ENCODE data around the gene TLCD3B. TPM values are rescaled to one million over a fixed set of nuclear protein-coding genes. Genes with fewer than 3 reads are reported as not detected.

TLCD3B gene
- total RNA-seq, 1 donor from 2014 or later = 1.0 TPM

DNA sequence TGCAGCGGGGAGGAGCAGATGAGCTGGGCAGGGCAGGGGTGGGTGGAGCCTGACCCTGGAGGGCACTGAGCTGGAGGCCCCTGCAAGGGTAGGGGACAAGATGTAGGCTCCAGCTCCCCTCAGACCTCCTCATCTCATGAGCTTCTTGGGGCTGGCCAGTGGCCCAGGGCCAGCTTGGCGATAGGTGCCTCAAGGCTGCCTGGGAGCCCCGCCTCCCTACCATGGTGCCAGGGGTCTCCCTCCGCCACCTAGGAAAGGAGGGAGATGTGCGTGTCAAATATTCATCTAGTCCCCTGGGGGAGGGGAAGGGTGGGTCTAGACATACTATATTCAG is 39.5 kb downstream of the TLCD3B start:
- no peak for DNase-seq (ENCODE audit: low read depth)

DNA sequence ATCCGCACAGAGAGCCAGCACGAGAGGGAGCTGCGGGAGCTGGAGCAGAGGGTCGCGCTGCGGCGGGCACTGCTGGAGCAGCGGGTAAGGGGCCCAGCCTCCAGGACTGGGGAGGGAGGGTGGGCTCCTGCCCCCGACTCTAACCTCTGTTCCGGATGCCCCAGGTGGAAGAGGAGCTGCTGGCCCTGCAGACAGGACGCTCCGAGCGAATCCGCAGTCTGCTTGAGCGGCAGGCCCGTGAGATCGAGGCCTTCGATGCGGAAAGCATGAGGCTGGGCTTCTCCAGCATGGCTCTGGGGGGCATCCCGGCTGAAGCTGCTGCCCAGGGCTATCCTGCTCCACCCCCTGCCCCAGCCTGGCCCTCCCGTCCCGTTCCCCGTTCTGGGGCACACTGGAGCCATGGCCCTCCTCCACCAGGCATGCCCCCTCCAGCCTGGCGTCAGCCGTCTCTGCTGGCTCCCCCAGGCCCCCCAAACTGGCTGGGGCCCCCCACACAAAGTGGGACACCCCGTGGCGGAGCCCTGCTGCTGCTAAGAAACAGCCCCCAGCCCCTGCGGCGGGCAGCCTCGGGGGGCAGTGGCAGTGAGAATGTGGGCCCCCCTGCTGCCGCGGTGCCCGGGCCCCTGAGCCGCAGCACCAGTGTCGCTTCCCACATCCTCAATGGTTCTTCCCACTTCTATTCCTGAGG is 40.0 kb downstream of the TLCD3B start:
- DNase-seq (ENCODE audit: low read depth) = no peak

- no peak for DNase-seq (ENCODE audit: low read depth)
Measured at GRCh38 chr16:29990034-29990433, 41.0 kb downstream of the TLCD3B start.

DNA sequence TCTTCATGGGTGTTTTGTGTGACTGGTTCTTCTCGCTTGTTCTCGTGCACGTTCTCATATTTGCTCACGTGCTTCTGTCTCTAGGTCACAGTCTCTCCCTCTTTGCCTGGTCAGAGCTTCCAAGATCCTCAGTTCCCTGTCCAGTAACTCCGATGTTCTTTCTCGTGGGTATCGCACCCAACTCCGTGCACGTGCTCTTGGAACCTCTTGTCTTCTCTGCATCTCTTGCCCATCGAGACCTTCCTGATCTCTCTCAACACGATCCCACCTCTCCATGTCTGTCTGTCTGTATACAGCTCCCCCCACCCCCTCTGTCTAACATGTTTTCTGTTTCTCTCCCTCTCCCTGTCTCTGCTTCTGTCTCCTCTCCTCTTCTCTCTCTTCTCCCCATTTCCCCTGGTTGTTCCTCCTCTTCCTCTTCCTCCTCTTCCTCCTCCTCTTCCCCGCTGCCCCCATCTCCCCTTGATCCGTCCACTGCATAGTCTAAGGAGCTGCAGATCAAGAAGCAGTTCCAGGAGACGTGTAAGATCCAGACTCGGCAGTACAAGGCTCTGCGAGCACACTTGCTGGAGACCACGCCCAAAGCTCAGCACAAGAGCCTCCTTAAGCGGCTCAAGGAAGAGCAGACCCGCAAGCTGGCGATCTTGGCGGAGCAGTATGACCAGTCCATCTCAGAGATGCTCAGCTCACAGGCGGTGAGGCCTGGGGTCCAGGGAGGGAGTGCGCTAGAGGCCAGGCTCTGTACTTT is 41.8 kb downstream of the TLCD3B start:
- no peak for DNase-seq (ENCODE audit: low read depth)

DNA sequence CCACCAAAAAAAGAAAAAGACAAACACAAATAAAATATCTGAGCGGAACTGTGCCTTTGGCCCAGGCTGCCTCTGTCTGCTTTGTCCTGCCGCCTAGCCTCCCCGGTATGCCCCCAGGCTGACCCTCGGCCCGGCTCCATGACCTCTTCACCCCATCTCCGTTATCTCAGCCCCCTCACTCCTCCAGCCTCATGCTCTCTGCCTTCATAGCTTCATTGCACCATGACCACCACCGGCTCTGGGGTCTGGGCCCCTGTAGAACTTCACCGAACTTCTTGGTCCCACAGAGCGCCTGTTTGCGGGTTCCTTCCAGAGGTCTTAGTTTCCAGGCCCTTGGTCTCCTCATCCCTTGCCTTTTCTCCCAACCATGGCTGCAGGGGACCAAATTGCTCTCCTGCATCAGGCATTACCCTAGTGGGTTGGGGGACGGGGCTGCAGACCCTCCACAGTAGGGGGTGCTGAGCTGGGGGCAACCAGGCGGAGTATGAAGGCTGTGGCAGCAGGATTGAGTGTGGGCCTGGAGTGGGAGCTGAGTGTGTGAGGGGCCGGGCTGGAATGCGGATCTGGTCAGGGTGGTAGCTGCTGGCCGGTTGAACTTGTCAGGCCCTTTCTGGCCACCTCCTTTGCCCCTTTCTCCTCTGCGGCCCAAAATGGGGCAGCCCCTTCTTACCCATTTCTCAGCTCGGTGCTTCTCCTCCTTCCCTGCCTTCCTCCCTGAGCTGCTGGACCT is 42.6 kb downstream of the TLCD3B start:
- DNase-seq (ENCODE audit: low read depth) = no peak

GRCh38 chr16:29987371-29988085 is 43.5 kb downstream of the TLCD3B start:
- no peak for DNase-seq (ENCODE audit: low read depth)

GRCh38 chr16:29986931-29987330 is 44.1 kb downstream of the TLCD3B start:
- no peak for DNase-seq (ENCODE audit: low read depth)

- DNase-seq (ENCODE audit: low read depth) = no peak
Measured at GRCh38 chr16:29986231-29986630, 44.8 kb downstream of the TLCD3B start.

GRCh38 chr16:29985271-29985811 is 45.7 kb downstream of the TLCD3B start:
- no peak for DNase-seq (ENCODE audit: low read depth)

GRCh38 chr16:29984764-29985147 is 46.3 kb downstream of the TLCD3B start:
- no peak for DNase-seq (ENCODE audit: low read depth)

- no peak for DNase-seq (ENCODE audit: low read depth)
Measured at GRCh38 chr16:29984137-29984763, 46.8 kb downstream of the TLCD3B start.

DNA sequence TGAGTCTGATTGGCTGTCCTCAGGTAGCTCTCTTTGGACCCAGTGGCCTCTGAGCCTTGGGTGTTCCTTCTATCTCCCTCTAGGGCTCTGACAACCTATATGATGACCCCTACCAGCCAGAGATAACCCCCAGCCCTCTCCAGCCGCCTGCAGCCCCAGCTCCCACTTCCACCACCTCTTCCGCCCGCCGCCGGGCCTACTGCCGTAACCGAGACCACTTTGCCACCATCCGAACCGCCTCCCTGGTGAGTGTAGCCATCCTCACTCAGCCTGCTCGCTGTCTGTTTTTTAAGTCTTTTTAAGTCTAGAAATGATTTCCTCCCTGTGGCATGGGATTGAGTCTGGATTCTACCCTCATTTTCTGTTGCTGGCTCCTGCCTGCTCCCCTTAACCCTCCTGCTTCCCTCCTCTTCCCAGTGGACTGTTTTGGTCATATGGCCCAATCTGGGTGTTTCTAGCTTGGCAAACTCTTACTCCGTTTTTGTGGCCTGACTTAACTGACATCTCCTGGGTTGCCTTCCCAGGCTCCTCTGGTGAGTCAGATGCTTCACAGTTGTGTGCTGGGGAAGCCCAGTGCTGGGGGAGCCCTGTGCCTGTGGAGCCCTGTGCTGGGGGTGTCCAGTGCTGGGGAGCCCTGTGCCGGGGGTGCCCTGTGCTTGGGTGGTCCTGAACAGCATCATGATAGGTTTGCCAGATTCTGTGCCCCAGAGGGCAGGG is 47.5 kb downstream of the TLCD3B start:
- DNase-seq (ENCODE audit: low read depth) = no peak

DNA sequence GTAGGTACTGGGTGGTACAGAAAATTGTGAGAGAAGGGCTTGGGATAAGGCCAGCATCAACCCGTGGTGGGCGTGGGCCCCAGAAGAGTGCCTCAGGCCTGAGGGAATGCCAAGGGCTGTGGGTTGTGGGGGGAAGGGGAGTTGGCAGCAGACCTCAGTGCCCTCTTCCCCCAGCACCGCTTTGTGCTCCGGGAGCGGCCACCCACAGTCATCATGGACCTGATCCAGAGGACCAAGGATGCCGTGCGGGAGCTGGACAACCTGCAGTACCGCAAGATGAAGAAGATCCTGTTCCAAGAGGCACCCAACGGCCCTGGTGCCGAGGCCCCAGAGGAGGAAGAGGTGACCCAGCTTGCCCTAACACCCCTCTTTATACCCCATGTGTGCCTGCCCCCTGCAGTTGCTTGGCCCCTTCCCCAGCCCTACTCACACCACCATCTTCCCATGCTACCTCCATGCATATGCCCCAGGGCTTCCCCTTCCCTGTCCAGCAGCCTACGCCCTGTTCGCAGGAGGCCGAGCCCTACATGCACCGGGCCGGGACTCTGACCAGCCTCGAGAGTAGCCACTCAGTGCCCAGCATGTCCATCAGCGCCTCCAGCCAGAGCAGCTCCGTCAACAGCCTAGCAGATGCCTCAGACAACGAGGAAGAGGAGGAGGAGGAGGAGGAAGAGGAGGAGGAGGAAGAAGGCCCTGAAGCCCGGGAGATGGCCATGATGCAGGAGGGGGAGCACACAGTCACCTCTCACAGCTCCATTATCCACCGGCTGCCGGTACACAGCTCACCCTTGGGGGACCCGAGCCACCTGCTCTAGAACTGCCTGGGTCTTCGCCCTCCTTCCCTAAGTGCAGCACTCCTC is 48.3 kb downstream of the TLCD3B start:
- no peak for DNase-seq (ENCODE audit: low read depth)

DNA sequence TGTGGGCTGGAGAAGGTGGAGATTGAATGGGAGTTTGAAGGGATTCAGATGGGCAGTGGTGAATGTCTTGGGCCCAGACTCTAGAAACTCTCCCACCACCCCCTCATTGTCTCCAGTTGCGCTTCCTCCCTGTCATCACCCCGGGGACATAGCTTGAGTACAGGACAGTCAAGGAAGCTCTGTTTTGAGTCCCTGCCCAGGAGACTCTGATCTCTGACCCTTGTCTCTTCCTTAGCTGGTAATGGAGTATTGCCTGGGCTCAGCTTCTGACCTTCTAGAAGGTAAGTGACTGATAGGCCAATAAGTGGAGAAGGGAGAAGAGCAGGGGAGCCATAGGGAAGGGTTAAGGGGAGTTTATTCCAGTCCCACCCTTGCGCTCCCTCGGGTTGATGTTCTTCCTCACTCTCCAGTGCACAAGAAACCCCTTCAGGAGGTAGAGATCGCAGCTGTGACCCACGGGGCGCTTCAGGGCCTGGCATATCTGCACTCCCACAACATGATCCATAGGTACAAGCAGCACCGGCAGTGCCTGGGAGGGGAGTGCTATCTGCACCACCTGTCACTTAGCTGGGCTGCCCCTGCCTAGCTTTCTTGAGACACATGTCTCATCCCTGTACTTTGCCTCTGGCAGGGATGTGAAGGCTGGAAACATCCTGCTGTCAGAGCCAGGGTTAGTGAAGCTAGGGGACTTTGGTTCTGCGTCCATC is 52.4 kb downstream of the TLCD3B start:
- no peak for DNase-seq (ENCODE audit: low read depth)

DNA sequence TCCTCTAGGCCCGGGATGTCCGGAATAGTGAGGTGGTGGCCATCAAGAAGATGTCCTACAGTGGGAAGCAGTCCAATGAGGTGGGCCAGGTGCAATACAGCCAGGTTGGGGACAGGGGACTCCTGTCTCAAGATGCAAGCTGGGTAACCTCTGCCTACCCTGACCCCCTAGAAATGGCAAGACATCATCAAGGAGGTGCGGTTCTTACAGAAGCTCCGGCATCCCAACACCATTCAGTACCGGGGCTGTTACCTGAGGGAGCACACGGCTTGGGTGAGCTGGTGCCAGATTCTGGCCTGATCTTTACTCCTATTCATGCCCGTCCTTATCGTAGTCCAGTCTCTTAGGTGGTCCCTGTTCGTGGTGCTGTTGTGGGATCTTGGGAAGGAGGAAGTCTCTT is 53.0 kb downstream of the TLCD3B start:
- no peak for DNase-seq (ENCODE audit: low read depth)

DNA sequence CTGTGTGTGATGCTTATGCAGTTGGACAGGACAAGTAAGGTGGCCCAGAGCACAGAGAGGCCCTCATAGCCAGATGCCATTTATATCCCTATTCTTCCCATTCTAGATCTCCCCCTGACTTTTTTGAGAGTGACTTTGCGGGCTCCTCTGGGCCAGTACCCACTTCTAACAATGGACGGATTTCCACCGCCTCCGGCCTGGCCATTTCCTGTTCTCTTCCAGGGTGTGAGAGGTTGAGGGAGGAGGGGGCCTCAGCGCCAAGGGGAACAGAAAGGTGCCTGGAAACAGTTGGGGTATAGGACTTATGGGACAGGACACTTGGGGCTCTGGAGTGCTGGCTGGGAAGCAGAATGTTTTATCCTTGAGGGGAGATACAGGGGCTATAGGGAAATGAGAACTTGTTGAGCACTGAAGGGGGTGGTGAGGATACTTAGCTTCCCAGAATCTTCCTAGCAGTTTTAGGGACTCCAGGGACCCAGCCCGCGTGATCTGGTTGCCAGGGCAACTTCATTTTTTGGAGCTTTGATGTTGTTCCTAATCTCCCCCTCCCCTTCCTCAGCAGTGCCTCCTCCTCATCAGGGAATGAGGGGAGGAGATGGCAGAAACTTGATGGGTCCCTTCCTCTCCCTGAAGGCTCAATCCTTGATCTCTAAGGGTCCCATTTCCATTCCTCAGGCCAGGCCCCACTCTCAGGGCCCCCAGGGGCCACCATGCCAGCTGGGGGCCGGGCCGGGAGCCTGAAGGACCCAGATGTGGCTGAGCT is 53.8 kb downstream of the TLCD3B start:
- no peak for DNase-seq (ENCODE audit: low read depth)

DNA sequence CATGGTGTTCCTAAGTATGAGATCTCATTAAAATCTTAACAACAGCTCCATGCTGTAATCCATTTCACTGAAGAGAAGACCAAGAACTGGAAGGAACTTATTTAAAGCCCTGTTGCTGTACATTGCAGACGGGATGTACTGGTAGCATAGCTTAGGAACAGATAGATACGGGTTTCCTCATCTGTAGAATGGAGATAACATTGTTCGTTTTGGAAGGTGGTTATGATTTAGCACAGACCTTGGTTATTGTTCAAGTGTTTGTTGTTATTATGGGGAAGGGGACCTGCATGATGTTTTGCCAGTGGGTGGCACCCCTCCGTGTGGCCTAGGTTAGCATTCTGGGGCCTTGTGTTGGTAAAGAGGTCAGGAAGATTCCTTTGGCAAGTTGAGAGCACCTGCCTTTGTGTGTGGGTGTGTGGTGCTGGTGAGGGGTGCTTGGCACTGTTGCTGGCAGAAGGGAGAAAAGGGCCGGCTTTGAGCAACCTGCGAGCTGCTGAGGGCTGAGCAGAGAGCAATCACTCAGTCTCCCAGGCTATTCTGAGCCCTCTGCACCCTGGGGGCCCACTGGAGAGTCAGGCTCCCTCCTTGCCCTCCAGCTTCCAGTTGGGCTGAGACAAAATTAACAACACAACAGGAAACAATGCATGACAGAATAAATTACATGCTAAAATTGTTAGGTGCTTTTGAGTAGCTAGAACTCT is 55.1 kb downstream of the TLCD3B start:
- no peak for DNase-seq (ENCODE audit: low read depth)
